22Rv1 (cell line): ENCODE results near the gene DHRS11.

Source experiments
- ZFX ChIP-seq: fragments of 450-650 bp; IDR thresholded peaks from 2 replicates; pipeline ENCODE4 v1.6.1; 2017; ENCODE audit warnings: antibody characterized with exemption, borderline replicate concordance
- TF ChIP-seq, protein P1 (sequence below): fragments of 450-650 bp; IDR thresholded peaks from 2 replicates; pipeline ENCODE4 v1.5.1; 2017; ENCODE audit warnings: mild to moderate bottlenecking

DNA sequence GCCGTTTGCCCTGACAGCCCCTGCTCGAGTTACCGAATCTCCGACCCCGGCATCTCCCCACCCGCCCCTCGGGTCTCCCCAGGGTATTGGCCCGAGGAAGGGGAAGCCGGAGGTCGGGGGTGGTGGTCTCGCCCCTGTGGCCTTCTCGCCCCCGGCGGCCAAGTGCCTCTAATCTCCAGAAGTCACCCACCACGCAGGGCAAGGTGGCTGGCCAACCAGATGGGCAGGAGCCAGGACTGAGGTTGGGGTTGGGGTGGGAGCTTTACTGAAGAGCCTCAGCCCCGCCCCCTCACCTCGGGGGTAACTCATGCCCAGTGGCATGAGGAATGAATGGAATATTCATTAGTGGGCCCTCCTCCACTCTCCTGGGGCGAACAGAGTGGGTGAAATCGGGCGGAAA, 637 bp downstream of the DHRS11 start:
- TF ChIP-seq, protein P1, sequence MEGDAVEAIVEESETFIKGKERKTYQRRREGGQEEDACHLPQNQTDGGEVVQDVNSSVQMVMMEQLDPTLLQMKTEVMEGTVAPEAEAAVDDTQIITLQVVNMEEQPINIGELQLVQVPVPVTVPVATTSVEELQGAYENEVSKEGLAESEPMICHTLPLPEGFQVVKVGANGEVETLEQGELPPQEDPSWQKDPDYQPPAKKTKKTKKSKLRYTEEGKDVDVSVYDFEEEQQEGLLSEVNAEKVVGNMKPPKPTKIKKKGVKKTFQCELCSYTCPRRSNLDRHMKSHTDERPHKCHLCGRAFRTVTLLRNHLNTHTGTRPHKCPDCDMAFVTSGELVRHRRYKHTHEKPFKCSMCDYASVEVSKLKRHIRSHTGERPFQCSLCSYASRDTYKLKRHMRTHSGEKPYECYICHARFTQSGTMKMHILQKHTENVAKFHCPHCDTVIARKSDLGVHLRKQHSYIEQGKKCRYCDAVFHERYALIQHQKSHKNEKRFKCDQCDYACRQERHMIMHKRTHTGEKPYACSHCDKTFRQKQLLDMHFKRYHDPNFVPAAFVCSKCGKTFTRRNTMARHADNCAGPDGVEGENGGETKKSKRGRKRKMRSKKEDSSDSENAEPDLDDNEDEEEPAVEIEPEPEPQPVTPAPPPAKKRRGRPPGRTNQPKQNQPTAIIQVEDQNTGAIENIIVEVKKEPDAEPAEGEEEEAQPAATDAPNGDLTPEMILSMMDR = no peak
- TF ChIP-seq ZFX = no peak
